GM19463 (cell line): ENCODE results near the gene LMTK2.

ENCODE experiments used
- ATAC-seq: cut with Tn5 transposase; IDR thresholded peaks from one replicate; pipeline ENCODE4 v1.9.1; 2021; ENCODE audit warnings: mild to moderate bottlenecking, moderate library complexity; ENCODE audit not compliant: unreplicated experiment

Gene LMTK2

DNA sequence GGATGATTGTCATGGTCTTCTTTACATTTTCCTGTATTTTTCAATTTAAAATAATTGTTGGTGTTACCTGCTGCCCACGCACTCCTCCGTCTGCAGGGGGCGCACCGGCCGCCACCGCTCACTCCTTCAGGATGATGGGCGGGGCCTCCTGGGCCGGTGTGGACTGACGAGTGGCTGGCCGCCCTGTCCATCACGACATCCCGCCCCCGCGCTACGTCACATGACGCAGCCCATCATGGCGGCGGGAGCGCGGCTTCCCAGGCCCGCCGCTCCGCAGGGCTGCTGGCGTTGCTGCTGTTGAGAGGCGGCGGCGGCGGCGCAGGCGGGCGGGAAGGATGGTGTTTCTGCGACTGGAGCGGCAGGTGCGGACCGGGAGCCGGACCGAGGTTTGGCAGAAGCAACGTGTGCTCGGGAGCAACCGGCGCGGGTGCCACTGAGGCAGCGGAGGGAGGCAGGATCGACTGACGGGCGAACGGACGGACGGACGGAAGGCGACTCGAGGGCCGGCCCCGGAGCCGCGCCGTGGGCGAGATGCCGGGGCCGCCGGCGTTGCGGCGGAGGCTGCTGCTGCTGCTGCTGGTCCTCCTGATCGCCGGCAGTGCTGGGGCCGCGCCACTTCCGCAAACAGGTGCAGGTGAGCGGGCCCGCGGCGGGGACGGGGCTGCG lies at the start of gene LMTK2:
TSS of gene LMTK2 (plus strand) at position 216 of the 666 bp plus-strand sequence. CDS start at position 532, 316 bp downstream.
- peak; percentile 100 for ATAC-seq

DNA sequence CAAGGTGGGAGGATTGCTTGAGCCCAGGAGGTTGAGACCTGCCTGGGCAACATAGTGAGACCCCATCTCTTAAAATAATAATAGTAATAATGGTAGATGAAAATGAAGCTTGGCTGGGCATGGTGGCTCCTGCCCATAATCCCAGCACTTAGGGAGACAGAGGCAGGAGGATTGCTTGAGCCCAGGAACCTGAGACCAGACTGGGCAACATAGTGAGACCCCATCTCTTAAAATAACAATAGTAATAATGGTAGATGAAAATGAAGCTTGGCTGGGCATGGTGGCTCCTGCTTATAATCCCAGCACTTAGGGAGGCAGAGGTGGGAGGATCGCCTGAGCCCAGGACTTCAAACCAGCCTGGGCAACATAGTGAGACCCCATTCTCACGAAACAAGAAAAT lies 49.5 kb upstream of the LMTK2 start:
- ATAC-seq, result no peak

DNA sequence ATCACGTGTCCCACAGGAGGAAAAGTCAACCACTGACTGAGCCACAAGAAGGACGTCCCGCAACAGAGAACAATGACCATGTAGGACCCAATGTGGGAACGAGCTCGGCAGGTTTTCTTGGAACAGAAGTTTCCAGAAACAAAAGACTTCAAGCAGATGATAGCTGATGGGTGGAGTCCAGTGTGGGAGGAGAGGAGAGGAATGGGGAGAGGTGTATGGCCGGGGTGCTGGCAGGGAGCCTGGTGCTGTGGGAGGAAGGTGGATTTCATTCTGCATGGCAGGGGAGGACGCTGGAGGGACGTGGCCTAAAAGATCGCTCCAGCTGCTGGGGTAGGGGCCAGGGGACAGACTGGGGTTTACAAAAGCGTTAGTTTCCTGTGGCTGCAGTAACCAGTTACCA lies 48.5 kb upstream of the LMTK2 start:
- no peak for ATAC-seq

DNA sequence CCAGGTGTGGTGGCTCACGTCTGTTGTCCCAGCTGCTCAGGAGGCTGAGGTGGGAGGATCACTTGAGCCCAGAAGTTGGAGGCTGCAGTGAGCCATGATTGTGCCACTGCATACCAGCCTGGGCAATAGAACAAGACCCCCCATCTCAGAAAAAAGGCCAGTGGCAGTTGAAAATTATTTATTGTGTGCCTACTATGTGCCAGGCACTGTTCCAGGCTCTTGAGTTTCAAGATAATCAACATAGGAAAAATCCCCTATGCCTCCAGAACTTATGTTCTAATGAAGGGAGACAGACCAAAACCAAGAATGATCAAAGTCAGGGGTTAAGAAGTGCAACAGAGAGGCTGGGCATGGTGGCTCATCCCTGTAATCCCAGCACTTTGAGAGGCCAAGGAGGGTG lies 42.4 kb upstream of the LMTK2 start:
- no peak for ATAC-seq

DNA sequence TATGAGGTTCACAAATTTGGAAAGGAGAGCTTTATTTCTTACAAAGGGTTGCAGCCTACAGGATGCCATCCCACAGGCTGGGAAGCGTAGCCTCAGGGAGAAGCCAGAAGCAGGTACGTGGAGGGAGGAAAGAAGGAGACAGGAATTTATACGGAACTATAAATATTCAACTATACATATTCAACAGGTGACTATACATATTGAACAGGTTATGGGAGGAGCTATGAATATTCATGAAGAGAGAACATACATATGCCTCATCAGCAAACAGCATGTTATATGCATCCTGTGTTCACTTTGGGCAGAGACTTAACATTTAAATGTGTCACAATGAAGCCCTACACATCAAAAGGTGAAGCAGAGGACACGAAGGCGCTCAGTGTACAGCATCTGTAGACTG lies 40.5 kb upstream of the LMTK2 start:
- no peak for ATAC-seq

DNA sequence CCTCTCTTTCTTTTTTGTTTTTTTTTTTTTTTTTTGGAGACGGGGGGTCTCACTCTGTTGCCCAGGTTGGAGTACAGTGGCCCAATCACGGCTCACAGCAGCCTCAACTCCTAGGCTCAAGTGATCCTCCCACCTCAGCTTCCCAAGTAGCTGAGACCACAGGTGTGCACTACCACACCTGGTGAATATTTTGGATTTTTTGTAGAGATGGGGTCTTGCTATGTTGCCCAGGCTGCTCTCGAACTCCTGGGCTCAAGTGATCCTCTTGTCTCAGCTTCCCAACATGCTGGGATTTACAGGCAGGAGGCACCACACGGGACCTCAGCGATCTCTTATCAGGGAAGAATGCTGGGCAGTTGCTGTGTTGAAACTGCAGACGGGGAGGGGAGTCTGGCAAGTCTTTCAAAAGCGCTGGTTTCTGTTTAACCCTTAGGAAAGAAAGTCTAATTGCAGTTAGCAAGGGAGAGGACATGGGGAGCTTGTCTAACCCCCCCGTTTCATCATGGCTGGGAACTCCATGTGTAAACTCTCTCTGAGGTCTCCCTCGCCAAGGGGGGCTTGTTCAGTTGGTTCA lies 39.6 kb upstream of the LMTK2 start:
- no peak for ATAC-seq

DNA sequence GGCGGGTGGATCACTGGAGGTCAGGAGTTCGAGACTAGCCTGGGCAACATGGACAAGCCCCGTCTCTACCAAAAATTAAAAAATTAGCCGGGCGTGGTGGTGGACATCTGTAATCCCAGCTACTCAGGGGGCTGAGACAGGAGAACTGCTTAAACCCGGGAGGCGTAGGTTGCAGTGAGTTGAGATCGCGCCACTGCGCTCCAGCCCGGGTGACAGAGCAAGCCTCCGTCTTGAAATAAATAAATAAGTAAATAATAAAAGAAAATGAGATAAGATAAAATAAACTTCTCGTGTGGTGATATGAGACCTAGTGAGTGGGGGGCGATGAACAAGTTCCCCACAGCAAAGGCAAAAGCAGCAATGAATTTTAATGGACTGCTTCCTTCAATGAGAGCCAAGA lies 33.6 kb upstream of the LMTK2 start:
- ATAC-seq, result no peak

DNA sequence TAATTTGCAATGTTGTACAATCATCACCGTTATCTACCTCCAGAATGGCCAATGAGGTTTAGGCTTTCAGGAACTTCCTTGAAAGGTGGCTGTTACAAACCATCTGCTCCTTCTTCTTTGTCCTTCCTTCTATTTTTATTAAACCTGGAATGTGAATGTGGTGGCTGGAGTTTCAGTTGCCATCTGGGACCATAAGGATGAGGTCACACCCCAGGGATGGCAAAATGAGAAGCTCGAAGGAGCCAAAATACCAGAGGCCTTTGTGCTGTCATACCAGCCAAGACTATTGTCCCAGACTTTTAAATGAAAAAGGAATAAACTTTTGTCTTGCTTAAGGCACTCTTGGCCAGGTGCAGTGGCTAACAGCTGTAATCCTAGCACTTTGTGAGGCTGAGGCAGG lies 30.9 kb upstream of the LMTK2 start:
- ATAC-seq, result no peak

DNA sequence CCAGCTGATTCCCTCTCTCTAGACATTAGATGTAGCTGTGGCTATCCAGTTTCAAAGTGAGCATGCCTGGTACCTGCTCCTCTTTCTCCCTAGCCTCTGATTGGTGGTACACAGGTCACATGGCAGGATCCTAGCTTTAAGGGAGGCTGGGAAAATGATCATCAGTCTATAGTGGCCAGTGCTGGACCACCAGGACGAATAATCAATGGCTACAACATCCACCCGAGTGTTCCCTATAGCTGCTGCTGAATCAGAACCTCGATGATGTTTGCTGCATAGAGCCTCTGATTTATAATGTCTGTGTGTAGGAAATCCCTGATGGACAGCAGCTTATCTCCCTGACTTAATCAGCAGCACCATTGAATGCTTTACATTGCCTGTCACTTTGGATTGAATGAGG lies 28.9 kb upstream of the LMTK2 start:
- no peak for ATAC-seq

DNA sequence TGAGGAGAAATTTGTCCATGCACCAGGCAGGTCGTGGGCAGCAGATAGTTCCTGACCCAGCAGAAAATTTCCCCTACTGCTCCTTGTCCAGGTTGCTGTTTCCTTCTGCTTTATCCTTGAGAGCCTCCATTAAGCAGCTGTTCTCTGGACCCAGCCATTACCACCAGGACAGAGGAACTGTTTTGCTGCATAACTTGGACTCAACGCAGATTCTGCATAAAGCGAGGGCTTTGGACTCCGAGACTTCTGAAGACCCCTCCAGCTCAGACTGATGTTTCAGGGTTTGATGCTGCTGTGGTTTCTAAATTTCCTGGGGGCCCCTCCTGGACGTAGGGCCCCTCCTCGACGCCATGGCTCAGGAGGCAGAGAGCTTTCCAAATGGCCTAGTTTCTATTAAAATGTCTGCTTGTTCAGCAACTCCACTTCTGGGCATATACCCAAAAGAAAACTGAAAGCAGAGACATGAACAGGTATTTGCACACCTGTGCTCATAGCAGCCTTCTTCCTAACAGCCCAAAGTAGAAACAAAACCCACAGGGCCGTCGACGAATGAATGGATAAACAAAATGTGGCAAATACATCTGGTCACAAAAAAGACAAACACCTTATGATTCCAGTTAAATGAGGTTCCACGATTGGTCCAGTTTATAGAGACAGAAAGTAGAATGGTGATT lies 28.3 kb upstream of the LMTK2 start:
- no peak for ATAC-seq

DNA sequence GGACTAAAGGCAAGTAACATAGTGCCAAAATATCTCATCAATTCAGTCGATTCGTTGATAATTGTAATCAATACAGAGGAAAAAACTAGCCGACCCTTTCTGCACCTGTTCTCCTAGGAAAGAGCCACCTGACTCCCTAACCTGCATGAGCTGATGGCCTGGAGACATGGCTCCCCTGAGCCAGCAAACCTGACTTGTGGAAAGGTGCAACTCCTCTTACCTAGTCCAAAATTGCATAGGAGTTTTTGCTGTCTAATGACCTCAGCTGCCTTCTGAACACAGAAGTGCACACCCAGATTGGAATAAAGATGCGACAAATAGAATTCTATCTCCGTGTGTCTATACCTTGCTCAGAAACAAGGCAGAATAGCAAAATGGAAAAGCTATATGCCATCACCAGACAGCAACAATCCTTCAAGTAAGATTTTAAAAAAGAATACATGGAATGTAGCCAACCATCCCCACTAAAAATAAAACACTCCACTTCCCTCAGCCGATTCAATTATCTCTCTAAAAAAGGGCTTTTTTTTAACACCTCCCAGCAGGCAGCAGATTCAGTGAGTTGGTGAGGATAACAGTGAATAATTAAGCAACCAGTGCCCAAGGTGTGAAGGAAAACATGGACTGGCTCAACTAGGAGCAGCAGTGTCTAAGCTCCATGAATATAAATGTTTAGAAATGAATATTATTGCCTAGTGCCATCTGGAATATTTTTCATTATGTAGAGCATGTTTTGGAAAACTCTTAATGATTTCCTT lies 26.6 kb upstream of the LMTK2 start:
- ATAC-seq, result no peak

DNA sequence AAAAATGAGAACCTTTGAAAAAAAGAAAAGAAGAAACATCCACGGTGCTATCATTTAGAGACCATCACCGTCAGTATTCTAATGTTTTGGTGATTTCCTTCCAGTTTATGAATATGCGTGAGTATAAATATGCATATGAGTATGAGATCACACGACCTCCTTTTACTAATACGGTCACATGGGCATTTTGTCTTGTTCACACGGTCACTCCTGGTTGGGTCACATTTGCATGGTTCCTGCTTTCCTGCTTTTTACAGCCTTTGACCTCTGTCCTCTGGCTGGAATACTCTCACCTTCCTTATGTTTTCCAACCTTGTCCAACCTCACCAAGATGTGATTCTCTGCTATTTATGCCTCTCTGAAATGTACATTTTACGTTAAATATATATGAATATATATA lies 25.3 kb upstream of the LMTK2 start:
- ATAC-seq, result no peak

DNA sequence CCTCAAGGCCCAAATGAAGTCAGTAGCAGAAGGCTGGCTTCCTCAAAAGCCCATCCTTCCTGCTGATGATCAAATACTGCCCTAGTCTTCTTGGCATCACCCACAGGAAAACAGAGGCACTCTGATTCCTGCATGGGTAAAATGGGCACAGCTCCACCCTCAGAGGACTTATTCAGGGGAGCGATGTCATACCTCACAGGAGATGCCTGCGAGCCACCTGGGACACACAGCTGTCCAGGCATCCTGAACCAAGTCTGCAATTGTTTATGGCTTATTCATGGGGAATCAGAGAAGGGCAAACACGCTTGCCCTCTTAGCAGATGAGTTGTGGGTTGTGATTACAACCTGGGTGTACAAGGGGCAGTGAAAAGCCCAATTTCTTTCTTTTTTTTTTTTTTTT lies 22.0 kb upstream of the LMTK2 start:
- ATAC-seq, result no peak

DNA sequence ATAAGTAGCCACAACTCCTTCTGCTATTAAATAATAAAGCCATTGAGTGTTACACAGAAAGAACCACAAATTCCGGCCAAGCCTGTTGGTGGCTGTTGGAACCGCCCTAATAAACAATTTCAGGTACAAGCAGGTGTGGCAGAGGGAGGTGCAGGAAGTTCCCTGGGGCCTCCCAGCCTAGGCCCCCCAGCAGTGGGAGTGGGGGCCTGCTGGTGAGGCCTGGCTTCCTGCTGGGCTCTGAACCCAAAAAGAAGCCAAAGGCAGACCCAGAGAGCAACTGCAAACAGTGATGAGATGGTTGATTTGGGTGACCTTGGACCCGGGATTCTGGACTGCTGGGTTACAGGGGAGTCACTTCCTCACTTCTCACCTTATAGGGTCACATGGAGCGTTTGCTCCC lies 21.0 kb upstream of the LMTK2 start:
- no peak for ATAC-seq

DNA sequence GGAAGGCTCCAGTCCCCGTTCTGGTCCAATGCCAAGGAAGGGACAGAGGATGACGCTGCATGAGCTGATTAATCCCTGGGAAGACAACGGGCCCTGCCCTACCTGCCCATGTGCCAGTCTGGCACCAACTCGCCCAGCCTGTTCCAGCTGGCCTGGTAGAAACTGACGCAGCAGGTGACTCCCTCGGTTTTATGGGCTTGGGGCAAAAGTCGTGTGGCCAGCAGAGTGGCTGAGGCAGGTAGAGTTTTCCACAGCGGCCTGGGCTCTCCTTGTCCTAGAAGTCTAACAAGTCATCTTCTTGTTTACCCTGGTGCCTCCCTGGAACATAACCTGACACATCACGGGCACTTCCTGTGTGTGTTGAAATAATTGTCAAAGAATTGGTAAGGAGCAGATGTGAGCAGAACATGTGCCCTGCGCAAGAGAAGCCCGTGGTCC lies 20.4 kb upstream of the LMTK2 start:
- no peak for ATAC-seq

DNA sequence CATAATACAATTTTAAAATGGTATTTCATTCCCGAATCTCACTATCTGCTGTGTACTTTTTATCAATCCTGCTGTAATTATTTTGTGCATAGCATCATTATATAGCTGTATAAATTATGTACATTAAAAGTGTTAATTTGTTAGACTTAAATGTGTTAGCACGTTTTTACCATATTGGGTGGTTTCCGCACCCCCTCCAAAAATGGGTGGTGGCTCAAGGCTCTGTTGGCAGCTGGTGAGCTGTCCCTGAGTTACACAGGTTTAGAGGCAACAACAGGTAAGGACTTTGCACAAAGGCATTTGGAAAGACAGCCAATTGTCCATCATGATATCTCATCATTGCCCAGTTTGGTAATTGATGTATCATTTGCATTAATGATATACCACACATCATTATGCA lies 18.6 kb upstream of the LMTK2 start:
- ATAC-seq, result no peak

DNA sequence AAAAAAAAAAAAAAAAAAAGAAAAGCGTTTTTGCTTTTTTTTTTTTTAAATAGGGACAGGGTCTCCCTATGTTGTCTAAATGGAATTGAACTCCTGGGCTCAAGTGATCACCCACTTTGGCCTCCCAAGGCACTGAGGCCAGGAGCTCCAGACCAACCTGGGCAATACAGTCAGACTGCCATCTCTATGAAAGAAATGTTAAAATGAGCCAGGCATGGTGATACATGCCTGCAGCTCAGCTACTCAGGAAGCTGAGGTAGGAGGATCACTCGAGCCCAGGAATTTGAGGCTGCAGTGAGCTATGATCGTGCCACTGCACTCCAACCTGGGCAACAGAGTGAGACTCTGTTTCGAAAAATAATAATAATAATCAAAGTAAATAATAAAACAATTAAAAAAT lies 16.5 kb upstream of the LMTK2 start:
- no peak for ATAC-seq

DNA sequence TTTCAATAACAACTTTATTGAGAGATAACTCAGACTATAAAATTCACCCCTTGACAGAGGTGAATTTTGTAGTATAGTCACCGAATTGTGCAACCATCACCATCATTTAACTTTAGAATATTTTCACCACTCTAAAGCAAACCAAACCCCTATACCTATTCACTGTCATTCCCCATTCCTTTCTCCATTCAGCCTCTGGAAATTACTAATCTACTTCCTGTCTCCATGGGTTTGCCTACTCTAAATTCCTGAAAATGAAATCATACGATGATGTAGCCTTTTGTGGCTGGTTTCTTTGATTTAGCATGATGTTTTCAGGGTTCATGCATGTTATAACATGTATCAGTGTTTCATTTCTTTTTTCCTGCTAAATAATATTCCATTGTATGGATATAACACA lies 15.6 kb upstream of the LMTK2 start:
- ATAC-seq, result no peak

DNA sequence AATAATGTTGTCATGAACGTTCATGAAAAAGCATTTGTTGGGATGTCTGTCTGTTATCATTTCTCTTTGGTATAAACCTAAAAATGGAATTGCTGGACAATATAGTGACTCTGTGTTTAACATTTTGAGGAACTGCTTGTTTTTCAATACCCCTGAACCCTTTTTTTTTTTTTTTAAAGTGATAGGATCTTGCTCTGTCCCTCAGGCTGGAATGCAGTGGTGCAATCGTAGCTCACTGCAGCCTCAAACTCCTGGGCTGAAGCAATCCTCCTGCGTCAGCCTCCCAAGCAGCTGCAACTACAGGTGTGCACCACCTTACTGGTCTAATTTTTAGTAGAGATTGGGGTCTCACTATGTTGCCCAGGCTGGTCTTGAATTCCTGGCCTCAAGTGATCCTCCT lies 15.1 kb upstream of the LMTK2 start:
- no peak for ATAC-seq

DNA sequence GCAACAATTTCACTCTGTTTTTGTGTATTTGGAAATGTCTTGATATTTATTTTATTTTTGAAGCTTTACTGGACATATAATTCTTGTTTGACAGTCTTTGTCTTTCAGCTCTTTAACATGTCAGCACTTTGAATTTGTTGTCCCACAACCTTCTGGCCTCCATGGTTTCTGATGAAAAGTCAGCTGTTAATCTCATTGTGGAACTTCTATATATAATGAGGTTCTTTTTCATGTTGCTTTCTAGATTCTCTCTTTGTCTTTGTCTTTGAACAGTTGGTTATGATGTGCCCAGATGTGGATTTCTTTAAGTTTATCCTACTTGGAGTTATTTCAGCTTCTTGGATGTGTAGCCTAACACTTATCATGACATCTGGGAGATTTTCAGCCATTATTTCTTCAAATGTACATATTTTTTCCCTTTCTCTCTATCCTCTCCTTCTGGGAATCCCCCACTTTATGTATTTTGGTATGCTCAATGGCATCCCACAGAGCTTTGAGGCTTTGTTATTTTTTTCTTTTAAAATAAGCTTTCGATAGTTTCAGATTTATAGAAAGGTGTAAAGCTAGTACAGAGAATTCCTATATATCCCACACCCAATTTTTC lies 9.5 kb upstream of the LMTK2 start:
- no peak for ATAC-seq

DNA sequence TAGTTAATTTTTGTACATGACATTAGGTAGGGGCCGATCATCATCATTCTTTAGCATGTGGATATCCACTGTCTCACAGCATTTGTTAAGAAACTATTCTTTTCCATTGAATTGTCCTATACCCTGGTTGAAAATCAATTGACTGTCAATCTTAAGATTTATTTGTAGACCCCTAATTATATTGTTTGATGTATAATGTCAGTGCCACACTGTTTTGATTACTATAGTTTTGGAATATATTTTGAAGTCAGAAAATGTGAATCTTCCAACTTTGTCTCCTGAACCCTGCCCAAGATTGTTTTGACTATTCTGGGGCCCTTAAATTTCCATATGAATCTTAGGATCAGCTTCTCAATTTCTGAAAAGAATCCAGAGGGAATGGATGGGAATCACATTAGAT lies 6.6 kb upstream of the LMTK2 start:
- no peak for ATAC-seq
